GM23338 (cell line): ENCODE results near the gene DSCAML1. TPM values are rescaled to one million over a fixed set of nuclear protein-coding genes. Genes with fewer than 3 reads are reported as not detected.

Source experiments
- ATAC-seq: fragments of 200-7000 bp; cut with Tn5 transposase; 3 replicates; pipeline ENCODE4 v1.9.1; 2020
- DNase-seq: peaks from one replicate; pipeline ENCODE4 v3.0.0-alpha.2; 2015; ENCODE audit warnings: low spot score
- H2AFZ ChIP-seq: fragments of 200-600 bp; sonication (generic); 2 replicates; pipeline ENCODE4 v1.8.0; 2016; ENCODE audit warnings: antibody characterized with exemption, mild to moderate bottlenecking, moderate library complexity
- H3F3A ChIP-seq: fragments of 200-600 bp; sonication (generic); replicated peaks from 2 replicates; pipeline ENCODE4 v1.8.0; 2017; ENCODE audit warnings: antibody characterized with exemption, mixed run types, low read depth
- H3K27ac ChIP-seq: fragments of 200-600 bp; sonication (generic); 2 replicates; pipeline ENCODE4 v1.6.1; 2016; ENCODE audit warnings: low read depth
- H3K27me3 ChIP-seq: fragments of 200-600 bp; sonication (generic); 2 replicates; pipeline ENCODE4 v1.8.0; 2016; ENCODE audit warnings: mild to moderate bottlenecking, mixed run types, moderate library complexity; ENCODE audit not compliant: insufficient read depth
- H3K36me3 ChIP-seq: fragments of 200-600 bp; sonication (generic); 2 replicates; pipeline ENCODE4 v1.8.0; 2016; ENCODE audit warnings: mild to moderate bottlenecking; ENCODE audit not compliant: insufficient read depth
- H3K4me1 ChIP-seq: fragments of 200-600 bp; sonication (generic); 2 replicates; pipeline ENCODE4 v1.8.0; 2016; ENCODE audit warnings: mild to moderate bottlenecking, moderate library complexity; ENCODE audit not compliant: insufficient read depth
- H3K4me2 ChIP-seq: fragments of 200-600 bp; sonication (generic); 2 replicates; pipeline ENCODE4 v1.7.1; 2017; ENCODE audit warnings: mixed run types
- H3K4me3 ChIP-seq: fragments of 200-600 bp; sonication (generic); 2 replicates; pipeline ENCODE4 v1.6.1; 2016; ENCODE audit warnings: mixed run types
- H3K79me2 ChIP-seq: fragments of 200-600 bp; sonication (generic); replicated peaks from 2 replicates; pipeline ENCODE4 v1.8.0; 2017; ENCODE audit warnings: mild to moderate bottlenecking; ENCODE audit not compliant: insufficient read depth
- H3K9me2 ChIP-seq: fragments of 200-600 bp; sonication (generic); 2 replicates; pipeline ENCODE4 v1.8.0; 2017; ENCODE audit not compliant: insufficient read depth
- H4K20me1 ChIP-seq: fragments of 200-600 bp; sonication (generic); replicated peaks from 2 replicates; pipeline ENCODE4 v1.8.0; 2017; ENCODE audit warnings: mild to moderate bottlenecking; ENCODE audit not compliant: insufficient read depth
- H3K27ac Mint-ChIP-seq: 2 replicates; pipeline ENCODE4 v1.8.0; 2020; ENCODE audit warnings: inconsistent platforms, mild to moderate bottlenecking, moderate library complexity, mixed read lengths
- H3K27me3 Mint-ChIP-seq: 3 replicates; pipeline ENCODE4 v1.8.0; 2022; ENCODE audit warnings: low read depth, mild to moderate bottlenecking, moderate library complexity, mixed read lengths, inconsistent platforms; ENCODE audit not compliant: insufficient read depth, poor library complexity
- H3K36me3 Mint-ChIP-seq: 3 replicates; pipeline ENCODE4 v1.8.0; 2021; ENCODE audit warnings: low read depth, mild to moderate bottlenecking, inconsistent platforms, moderate library complexity, mixed read lengths
- H3K4me1 Mint-ChIP-seq: 3 replicates; pipeline ENCODE4 v1.8.0; 2020; ENCODE audit warnings: mild to moderate bottlenecking, inconsistent platforms, mixed read lengths
- H3K4me3 Mint-ChIP-seq: 3 replicates; pipeline ENCODE4 v1.8.0; 2021; ENCODE audit warnings: moderate library complexity, mild to moderate bottlenecking, inconsistent platforms, mixed read lengths
- H3K9me3 Mint-ChIP-seq: 3 replicates; pipeline ENCODE4 v1.8.0; 2020; ENCODE audit warnings: moderate library complexity, mild to moderate bottlenecking, inconsistent platforms, mixed read lengths
- CTCF ChIP-seq, 2 experiments: fragments of 200-600 bp in 1 of 2; sonication (generic) in 1 of 2; conservative IDR thresholded peaks; 2 replicates each; pipeline versions ENCODE4 v1.5.1 to v1.6.1; 2016 to 2017; ENCODE audit warnings: antibody characterized with exemption in 2 of 2, low read depth in 2 of 2, mild to moderate bottlenecking in 2 of 2, moderate library complexity in 1 of 2
- ETS1 ChIP-seq: IDR thresholded peaks from 2 replicates; pipeline ENCODE4 v1.6.1; 2016; ENCODE audit warnings: antibody characterized with exemption
- EZH2 ChIP-seq: fragments of 200-600 bp; sonication (generic); IDR thresholded peaks from one replicate; pipeline ENCODE4 v1.8.0; 2017; ENCODE audit warnings: antibody characterized with exemption, mild to moderate bottlenecking, low read depth; ENCODE audit not compliant: unreplicated experiment
- NANOG ChIP-seq: IDR thresholded peaks from 2 replicates; pipeline ENCODE4 v1.6.1; 2016; ENCODE audit warnings: antibody characterized with exemption, borderline replicate concordance
- POLR2AphosphoS5 ChIP-seq: IDR thresholded peaks from 2 replicates; pipeline ENCODE4 v1.6.1; 2016; ENCODE audit warnings: antibody characterized with exemption, low read depth
- ZNF114 ChIP-seq: fragments of 250-450 bp; sonication (Bioruptor Pico); IDR thresholded peaks from 2 replicates; pipeline ENCODE4 v1.5.0; 2020; ENCODE audit warnings: mild to moderate bottlenecking, moderate library complexity
- ZNF331 ChIP-seq: fragments of 250-450 bp; sonication (Bioruptor Pico); IDR thresholded peaks from 2 replicates; pipeline ENCODE4 v1.5.0; 2020; ENCODE audit warnings: low read depth, mild to moderate bottlenecking, moderate library complexity
- ZNF462 ChIP-seq: fragments of 250-450 bp; sonication (Bioruptor Pico); IDR thresholded peaks from 2 replicates; pipeline ENCODE4 v1.5.0; 2020; ENCODE audit warnings: mild to moderate bottlenecking, moderate library complexity
- polyA plus RNA-seq: library from polyadenylated mRNA; unstranded; fragments of >200 nt; fragmentation: Nextera tagmentation; extraction: Ambion mirVana; gene quantifications from 2 replicates; pipeline ENCODE4 v1.2.1, GENCODE V29; 2016
- total RNA-seq: library from RNA; depleted of rRNA; stranded (reverse); fragments of >200 nt; shearing (Covaris generic); gene quantifications from 2 replicates; pipeline ENCODE4 v1.2.3, GENCODE V29; 2014

DSCAML1 gene
- total and polyA plus RNA-seq, 2 experiments from 2014 or later, result 0.17 TPM; not detected in 1

GRCh38 chr11:117562136-117562535 is 234.9 kb downstream of the DSCAML1 start (continued):
- TF ChIP-seq ZNF462 (CRISPR knock-in tag) (no peak), NANOG (no peak), POLR2AphosphoS5 (no peak), EZH2 (no peak), ETS1 (no peak)

GRCh38 chr11:117560780-117561530 is 236.1 kb downstream of the DSCAML1 start:
- no peak overlapping the region for H3K4me2 ChIP-seq
- peaks cover 3% of the 10 kb centered on the region for H3K4me1 ChIP-seq
- no peaks in the 10 kb centered on the region for H3K79me2 ChIP-seq
- no peak overlapping the region for H3K27ac Mint-ChIP-seq
- peaks cover 30% of the 10 kb centered on the region for H3K4me1 Mint-ChIP-seq
- no peaks in the 10 kb centered on the region for H4K20me1 ChIP-seq
- no peaks in the 10 kb centered on the region for H3K27me3 ChIP-seq
- H3K27me3 Mint-ChIP-seq, result peaks cover 13% of the 10 kb centered on the region
- no peak for DNase-seq
- ATAC-seq, result no peak
- no peaks in the 10 kb centered on the region for H3K9me3 Mint-ChIP-seq
- no peak overlapping the region for H3K4me3 ChIP-seq
- H3K36me3 Mint-ChIP-seq, result no peaks in the 10 kb centered on the region
- no peaks in the 10 kb centered on the region for H3K9me2 ChIP-seq
- H3K4me3 Mint-ChIP-seq, result no peak overlapping the region
- H3F3A ChIP-seq, result no peaks in the 10 kb centered on the region
- H3K36me3 ChIP-seq, result no peaks in the 10 kb centered on the region
- H2AFZ ChIP-seq, result no peak overlapping the region
- H3K27ac ChIP-seq, result no peak overlapping the region
- TF ChIP-seq ZNF331 (no peak), NANOG (no peak), CTCF (conservative IDR thresholded peaks at IDR 0.05; ENCODE audit: low read depth in 2 of 2) (no peak), ZNF114 (CRISPR knock-in tag) (no peak)
